ENCODE measurements around the gene ARMC12.

The ARMC12 gene

GRCh38 chr6:35739645-35740524 is 3.1 kb downstream of the ARMC12 start:
- FAIRE-seq (no peak), DNase-seq (ENCODE audit: insufficient read length) (no peak)
- no peak for TF ChIP-seq POLR2A (IDR thresholded peaks at IDR 0.05; ENCODE audit: low read depth, low read length)
- no peak for TF ChIP-seq TAF1 (IDR thresholded peaks at IDR 0.05; ENCODE audit: borderline replicate concordance, low read depth, low read length)
- no peak for TF ChIP-seq POLR2AphosphoS5 (IDR thresholded peaks at IDR 0.05; ENCODE audit: low read depth, low read length)

GRCh38 chr6:35742842-35743241 is 6.0 kb downstream of the ARMC12 start:
- no peak for DNase-seq (ENCODE audit: insufficient read length)
- TF ChIP-seq POLR2AphosphoS5 (IDR thresholded peaks at IDR 0.05; ENCODE audit: low read depth, low read length) (no peak), TAF1 (IDR thresholded peaks at IDR 0.05; ENCODE audit: borderline replicate concordance, low read depth, low read length) (no peak), POLR2A (IDR thresholded peaks at IDR 0.05; ENCODE audit: low read depth, low read length) (no peak)
- FAIRE-seq: no peak

- TF ChIP-seq TAF1 (IDR thresholded peaks at IDR 0.05; ENCODE audit: borderline replicate concordance, low read depth, low read length): no peak
- FAIRE-seq: no peak
These were observed 8.7 kb downstream of the ARMC12 start for GRCh38 chr6:35745509-35745908.

GRCh38 chr6:35746516-35746915 is 9.7 kb downstream of the ARMC12 start:
- no peak for TF ChIP-seq POLR2A (IDR thresholded peaks at IDR 0.05; ENCODE audit: low read depth, low read length)
- TF ChIP-seq POLR2AphosphoS5 (IDR thresholded peaks at IDR 0.05; ENCODE audit: low read depth, low read length): no peak
- TF ChIP-seq TAF1 (IDR thresholded peaks at IDR 0.05; ENCODE audit: borderline replicate concordance, low read depth, low read length): no peak
- FAIRE-seq: no peak

More at GRCh38 chr6:35745509-35745908, 8.7 kb downstream of the ARMC12 start:
- DNase-seq (ENCODE audit: insufficient read length): no peak

GRCh38 chr6:35747877-35748276 is 11.0 kb downstream of the ARMC12 start:
- no peak for TF ChIP-seq POLR2A (IDR thresholded peaks at IDR 0.05; ENCODE audit: low read depth, low read length)
- TF ChIP-seq POLR2AphosphoS5 (IDR thresholded peaks at IDR 0.05; ENCODE audit: low read depth, low read length): no peak
- TF ChIP-seq TAF1 (IDR thresholded peaks at IDR 0.05; ENCODE audit: borderline replicate concordance, low read depth, low read length): no peak
- no peak for FAIRE-seq

More at GRCh38 chr6:35746516-35746915, 9.7 kb downstream of the ARMC12 start:
- no peak for DNase-seq (ENCODE audit: insufficient read length)

GRCh38 chr6:35750557-35750956 is 13.7 kb downstream of the ARMC12 start:
- TF ChIP-seq POLR2AphosphoS5 (IDR thresholded peaks at IDR 0.05; ENCODE audit: low read depth, low read length) (no peak), TAF1 (IDR thresholded peaks at IDR 0.05; ENCODE audit: borderline replicate concordance, low read depth, low read length) (no peak), POLR2A (IDR thresholded peaks at IDR 0.05; ENCODE audit: low read depth, low read length) (no peak)
- DNase-seq (ENCODE audit: insufficient read length) (no peak), FAIRE-seq (no peak)

More at GRCh38 chr6:35747877-35748276, 11.0 kb downstream of the ARMC12 start:
- no peak for DNase-seq (ENCODE audit: insufficient read length)

GRCh38 chr6:35751594-35751993 is 14.8 kb downstream of the ARMC12 start:
- no peak for FAIRE-seq
- TF ChIP-seq TAF1 (IDR thresholded peaks at IDR 0.05; ENCODE audit: borderline replicate concordance, low read depth, low read length) (no peak), POLR2A (IDR thresholded peaks at IDR 0.05; ENCODE audit: low read depth, low read length) (no peak), POLR2AphosphoS5 (IDR thresholded peaks at IDR 0.05; ENCODE audit: low read depth, low read length) (no peak)

GRCh38 chr6:35752330-35752729 is 15.5 kb downstream of the ARMC12 start:
- TF ChIP-seq TAF1 (IDR thresholded peaks at IDR 0.05; ENCODE audit: borderline replicate concordance, low read depth, low read length): no peak
- no peak for TF ChIP-seq POLR2A (IDR thresholded peaks at IDR 0.05; ENCODE audit: low read depth, low read length)
- no peak for TF ChIP-seq POLR2AphosphoS5 (IDR thresholded peaks at IDR 0.05; ENCODE audit: low read depth, low read length)
- FAIRE-seq (no peak), DNase-seq (ENCODE audit: insufficient read length) (no peak)

More at GRCh38 chr6:35751594-35751993, 14.8 kb downstream of the ARMC12 start:
- DNase-seq (ENCODE audit: insufficient read length): no peak

- DNase-seq (ENCODE audit: insufficient read length): no peak
- FAIRE-seq: no peak
- no peak for TF ChIP-seq TAF1 (IDR thresholded peaks at IDR 0.05; ENCODE audit: borderline replicate concordance, low read depth, low read length)
- no peak for TF ChIP-seq POLR2A (IDR thresholded peaks at IDR 0.05; ENCODE audit: low read depth, low read length)
- TF ChIP-seq POLR2AphosphoS5 (IDR thresholded peaks at IDR 0.05; ENCODE audit: low read depth, low read length): no peak
These were observed 17.8 kb downstream of the ARMC12 start for GRCh38 chr6:35754452-35755277.

- TF ChIP-seq POLR2AphosphoS5 (IDR thresholded peaks at IDR 0.05; ENCODE audit: low read depth, low read length): no peak
- no peak for TF ChIP-seq POLR2A (IDR thresholded peaks at IDR 0.05; ENCODE audit: low read depth, low read length)
- no peak for TF ChIP-seq TAF1 (IDR thresholded peaks at IDR 0.05; ENCODE audit: borderline replicate concordance, low read depth, low read length)
- FAIRE-seq (no peak), DNase-seq (ENCODE audit: insufficient read length) (no peak)
These were observed 18.6 kb downstream of the ARMC12 start for GRCh38 chr6:35755278-35755924.

Measured in GM12892 (cell line).